Kidney capillary endothelial cell (primary cell): ENCODE measurements around the gene PRICKLE2.

ENCODE experiments used
- DNase-seq: peaks from one replicate; pipeline ENCODE4 v3.0.0-alpha.2; 2018; ENCODE audit warnings: low spot score

The PRICKLE2 gene

DNA sequence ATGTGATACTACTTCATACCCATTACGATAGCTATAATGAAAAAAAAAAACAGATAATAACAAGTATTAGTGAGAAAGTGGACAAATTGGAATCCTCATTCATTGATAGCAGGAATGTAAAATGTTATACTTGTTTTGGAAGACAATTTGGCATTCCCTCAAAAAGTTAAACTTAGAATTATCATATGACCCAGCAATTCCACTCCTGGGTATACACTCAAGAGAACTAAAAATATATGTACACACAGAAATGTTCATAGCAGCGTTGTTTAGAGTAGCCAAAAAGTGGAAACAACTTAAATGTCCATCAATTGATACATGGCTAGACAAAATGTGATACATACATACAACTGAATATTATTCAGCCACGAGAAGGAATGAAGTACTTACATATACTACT, 69.9 kb downstream of the PRICKLE2 start:
- DNase-seq, result no peak

DNA sequence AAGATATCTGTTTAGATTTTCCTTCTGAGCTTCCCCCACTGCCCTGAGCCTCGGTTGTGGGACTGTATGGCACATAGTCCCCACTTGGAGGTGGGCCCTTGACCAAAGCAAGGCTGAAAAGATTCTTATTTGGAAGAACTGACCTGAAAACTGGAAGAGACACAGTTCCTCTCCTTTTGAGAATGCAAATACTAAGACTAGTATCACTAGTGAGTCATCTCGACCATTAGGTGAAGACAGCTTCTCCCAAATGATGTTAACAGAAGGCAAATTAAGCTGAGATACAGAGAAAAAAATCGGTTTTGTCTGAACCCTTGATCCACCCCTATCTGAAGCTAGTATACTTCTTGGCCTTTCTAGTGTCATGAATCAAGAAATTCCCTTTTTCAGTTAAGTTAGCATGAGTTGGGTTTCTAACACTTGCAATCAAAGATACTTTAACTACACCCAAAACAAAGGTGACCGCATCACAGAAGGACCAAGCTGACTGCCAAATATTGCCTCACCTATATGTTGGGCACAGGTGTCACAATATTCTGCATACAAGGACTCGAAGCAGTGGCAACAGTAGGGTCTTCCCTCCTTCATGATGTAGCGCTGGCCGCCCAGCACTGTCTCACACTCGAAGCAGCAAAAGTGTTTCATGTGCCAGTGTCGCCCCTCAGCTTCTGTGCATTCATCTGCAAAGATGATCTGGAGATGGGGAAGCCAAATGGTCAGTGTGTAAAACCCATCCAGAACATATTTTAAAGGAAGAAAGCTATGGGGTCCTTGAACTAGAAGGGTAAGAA, 72.4 kb downstream of the PRICKLE2 start:
- no peak for DNase-seq

DNA sequence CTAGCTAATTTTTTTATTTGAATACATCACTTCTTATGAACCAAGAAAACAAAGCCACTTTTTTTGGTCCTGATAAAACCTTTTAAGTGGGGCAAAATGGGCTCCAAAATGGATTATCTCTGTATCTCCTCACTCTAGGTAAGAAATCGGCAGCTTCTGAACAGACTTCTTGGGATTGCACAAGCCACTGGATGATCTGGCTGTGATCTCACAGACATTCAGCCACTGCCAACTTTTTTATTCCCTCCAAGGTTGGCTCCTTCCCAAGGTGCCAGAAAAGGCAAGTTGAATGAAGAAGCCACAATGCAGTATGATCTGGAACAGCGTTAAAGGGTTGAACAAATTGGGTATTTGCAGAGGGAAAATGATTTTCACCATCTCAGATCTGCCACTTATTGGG, 73.2 kb downstream of the PRICKLE2 start:
- no peak for DNase-seq

- DNase-seq, result no peak
Observed at GRCh38 chr3:64151342-64151871, 73.9 kb downstream of the PRICKLE2 start.

DNA sequence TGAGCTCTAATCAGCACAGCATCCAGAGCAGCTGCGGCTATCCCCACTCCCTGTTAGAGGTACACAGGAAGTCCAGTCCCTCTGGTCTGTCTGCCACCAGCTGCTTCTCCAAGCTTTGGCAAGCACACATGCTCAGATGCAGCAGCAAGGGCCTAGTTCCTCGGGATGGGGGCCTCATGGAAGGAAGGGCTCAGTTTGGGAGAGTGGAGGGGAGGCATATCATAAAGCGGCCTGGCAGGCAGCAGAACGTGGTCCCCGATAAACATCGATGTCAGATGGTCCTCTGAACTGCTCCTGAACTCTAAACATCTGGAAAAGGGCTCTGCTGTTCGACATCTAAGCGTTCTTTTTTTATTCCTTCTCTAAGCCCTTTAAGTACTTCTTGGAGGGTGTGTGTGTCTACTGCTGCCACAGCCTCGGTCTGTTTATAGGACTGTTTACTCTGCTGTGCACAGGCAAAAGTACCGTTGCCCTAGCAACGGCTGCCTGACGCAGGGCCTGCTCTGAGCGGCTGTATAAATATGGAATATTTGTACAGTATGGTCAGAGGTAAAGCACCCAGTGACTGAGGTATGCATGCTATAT, 74.6 kb downstream of the PRICKLE2 start:
- DNase-seq, result no peak

GRCh38 chr3:64149886-64150285, 75.4 kb downstream of the PRICKLE2 start:
- DNase-seq, result no peak

DNA sequence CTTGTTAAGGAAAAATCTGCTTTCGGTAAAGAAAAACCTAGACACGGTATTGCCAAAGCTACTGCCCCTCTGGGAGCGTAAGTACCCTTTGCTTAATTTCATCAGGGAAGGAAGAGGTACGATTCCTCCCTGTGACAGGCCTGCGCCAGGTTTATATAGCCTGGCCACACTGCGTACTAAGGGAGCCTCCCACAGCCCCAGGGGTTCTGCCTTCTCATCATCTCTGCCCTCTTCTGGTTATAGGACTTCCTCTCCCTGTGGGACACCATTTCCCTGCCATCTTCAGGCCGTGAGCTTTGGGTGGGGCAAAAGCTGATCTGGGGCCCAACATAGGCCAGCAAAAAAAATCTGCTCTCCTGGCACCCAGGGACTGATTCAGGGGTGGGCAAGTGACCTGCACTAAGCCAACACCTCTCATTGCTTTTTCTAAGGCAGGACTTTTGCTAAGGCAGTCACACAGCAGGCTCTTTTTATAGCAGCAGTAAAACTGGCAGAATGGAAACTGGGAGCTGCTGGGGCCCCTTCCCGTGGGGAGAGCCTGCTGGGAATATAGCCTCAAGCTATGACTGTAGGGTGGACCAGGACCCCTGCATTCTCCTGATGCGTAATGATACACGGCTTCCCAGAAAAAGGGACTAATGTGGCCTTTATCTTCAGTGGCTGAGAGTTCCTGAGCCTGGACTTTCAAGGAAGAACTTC, 76.2 kb downstream of the PRICKLE2 start:
- DNase-seq, result no peak

DNA sequence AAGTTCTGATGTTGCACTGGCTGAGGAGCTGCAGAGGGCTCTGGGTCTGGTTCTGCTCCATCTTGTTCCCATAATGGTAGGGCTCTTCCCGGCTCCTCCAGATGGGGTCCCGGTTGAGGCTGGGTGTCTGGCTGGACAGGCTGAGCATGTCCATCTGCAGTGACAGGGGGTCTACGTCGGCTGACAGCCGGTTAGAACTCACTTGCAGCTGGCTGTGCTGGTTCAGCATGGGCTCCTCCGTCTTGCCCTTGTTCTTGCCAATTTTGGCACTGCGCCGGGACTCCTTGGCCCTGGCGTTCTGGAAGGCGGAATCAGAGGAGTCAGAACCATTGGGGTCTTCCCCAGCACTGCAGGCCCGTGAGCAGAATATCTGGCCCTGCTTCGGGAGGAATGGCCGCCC, 78.1 kb downstream of the PRICKLE2 start:
- no peak for DNase-seq

DNA sequence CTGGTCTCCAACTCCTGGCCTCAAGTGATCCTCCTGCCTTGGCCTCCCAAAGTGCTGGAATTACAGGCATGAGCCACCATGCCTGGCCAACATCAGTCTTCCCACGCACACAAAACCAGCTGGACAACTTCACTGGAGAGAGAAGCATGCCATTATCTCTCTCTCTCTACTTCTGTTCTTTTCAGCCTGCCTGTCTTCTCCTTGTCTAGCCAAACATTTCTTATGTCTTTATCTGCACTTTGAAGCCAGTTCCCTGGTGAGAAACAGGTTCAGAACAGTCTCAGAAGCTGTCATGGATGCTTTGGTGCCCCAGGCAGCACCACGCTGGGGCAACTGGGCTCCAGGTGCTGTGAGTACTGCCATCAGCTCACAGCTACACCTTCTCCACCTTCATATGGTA, 79.8 kb downstream of the PRICKLE2 start:
- no peak for DNase-seq

DNA sequence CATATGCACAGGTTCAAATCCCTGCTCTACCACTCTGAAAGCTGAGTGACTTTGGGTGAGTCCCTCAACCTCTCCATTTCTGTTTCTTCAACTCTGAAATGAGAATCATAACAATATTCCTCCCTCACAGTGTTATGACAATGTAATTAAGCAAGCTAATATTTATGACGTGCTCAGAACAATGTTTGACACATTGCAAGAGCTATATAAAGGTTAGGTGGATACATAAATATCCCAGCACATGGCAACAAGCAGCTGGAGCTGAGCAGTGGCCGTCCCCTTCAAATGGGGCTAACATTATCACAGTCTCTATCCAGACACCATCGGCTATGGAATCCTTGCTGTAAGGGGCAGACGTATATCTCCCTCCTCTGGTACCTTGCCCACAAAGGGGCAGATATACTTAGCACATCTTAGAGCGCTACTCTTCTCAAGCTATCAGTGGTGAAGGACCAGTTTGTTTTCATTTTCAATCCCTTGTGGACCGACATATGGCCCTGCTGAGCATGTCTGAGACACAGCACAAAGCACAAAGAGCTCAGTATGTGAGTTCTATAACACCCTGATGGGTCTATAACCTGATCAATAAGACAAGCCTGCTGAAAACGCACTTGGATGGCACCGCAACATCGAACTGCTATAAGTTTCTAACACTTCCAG, 80.9 kb downstream of the PRICKLE2 start:
- DNase-seq, result no peak

GRCh38 chr3:64143409-64144130, 81.7 kb downstream of the PRICKLE2 start:
- peak; percentile 9 for DNase-seq

DNA sequence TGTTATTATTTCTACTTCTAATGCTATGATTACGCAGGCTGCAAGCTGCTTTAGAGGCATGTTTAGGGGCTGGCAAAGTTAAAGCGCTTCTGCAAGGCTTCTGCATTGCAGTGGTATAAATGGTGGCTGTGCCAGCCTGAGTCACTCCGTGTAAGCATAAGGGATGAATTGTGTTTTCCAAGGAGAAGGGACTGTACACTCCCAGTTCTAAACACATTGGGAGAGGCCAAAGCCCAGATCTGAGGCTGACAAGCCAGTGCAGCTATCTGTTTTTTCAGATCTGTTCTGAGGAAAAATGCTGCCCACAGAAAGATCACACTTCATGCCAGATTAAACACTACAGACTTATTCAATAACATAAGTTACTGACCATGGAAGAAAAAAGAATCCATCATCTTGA, 83.8 kb downstream of the PRICKLE2 start:
- DNase-seq, result no peak

DNA sequence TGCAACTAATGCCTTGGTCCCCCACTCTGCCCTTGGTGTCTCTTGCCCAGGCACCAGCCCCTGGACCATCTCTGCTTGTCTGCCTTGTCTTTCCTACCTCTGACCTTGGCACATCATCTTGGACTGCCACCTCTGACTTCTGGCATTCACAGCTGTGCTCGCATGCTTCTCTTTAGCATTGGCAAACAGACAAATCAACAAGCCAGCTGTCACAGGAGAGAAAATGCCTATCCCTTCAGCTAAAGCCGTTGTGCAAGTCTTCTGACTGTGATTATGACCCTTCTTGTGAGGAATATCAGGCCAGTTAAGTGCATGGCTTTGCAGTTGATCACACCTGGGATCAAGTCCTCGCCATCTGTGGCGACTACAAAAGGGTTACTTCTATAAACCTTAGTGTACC, 84.6 kb downstream of the PRICKLE2 start:
- DNase-seq, result no peak

GRCh38 chr3:64138656-64139375, 86.5 kb downstream of the PRICKLE2 start:
- no peak for DNase-seq

DNA sequence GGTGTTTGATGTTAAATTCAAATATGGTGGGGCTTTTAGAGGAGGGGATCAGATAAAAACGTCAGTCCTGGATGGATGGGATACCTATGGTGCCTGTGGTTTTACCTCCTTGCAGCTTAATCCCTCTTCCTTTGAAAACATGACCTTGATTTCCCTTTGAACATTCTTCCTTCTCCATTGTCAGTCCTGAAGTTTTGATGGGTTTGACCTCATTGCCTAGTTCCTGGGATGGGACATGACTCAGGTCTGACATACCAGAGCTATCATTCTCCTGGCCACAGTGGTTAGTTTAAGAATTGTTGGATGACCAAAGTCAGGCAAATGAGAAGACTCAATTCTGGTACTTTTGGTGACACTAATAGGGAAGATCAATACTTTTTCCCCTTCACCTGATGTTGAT, 87.2 kb downstream of the PRICKLE2 start:
- no peak for DNase-seq

DNA sequence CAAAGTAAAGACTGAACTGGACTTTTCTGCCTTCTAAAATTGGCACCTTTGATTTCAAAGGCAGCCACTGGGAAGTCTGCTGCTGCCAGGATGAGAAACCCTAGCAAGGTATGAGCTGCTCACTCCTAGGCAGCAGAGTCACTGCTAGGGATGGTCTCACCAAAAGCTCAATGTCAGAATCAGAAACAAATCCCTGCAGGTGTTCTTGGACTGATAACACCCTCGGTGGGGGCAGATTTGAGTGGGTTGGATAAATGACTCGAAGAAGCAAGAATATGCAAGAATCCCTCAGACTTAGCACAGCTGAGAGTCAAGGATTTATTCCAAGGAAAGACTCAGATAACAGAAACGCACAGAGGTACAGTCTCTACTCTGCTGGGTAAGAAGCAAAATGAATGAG, 90.4 kb downstream of the PRICKLE2 start:
- DNase-seq, result no peak

DNA sequence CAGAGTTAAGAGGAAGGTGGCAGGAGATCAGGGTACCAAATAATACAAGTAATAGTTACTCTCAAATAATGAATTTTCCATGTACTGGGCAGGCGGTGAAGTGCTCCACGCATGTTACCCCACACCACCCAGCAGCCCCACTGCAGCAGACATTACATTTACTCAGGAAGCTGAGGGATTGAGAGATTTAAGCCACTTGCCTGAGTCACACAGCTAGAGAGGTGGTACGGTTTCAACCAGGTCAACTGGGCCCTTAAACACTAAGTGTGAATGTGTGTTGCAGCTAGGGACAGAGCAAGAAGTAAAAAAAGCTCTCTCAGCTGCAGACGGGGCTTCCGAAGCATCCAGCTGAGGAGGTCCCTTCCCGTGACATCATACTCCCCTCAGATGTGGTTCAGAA, 91.3 kb downstream of the PRICKLE2 start:
- DNase-seq, result no peak

GRCh38 chr3:64133272-64133671, 92.0 kb downstream of the PRICKLE2 start:
- DNase-seq, result no peak

DNA sequence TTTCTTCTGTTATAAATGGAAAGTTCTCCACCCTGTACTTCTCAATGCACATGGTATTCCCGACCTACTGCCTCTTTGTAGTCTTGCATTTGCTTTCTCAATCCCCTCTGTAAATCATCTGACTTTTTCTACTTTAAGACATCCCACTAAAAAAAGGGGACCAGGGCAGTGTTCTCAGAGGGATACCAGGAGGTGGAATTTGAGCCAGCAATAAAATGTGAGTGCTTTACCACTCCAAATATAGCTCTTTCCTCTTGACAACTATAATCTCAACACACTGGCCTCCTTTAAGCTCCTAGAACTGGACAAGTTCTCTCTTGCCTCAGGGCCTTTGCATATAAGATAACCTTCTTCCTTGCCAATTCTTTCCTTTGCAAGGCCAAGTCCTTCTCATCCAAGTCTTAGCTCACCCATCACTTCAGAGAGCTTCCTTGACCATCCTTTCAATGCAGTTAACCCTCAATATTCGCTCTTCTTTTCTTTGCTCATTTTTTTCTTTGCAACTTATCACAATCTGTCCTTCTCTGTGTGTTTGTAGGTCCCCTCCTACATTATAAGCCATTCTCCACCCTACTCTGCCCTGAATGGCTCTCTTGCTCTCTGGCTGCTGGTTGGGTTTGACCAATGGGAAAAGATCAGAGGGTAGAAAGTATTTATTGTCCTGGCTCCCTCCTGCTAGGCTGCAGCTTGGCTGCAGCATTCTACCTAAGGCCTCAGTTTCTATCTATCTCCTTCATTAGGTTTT, 93.4 kb downstream of the PRICKLE2 start:
- DNase-seq, result no peak

DNA sequence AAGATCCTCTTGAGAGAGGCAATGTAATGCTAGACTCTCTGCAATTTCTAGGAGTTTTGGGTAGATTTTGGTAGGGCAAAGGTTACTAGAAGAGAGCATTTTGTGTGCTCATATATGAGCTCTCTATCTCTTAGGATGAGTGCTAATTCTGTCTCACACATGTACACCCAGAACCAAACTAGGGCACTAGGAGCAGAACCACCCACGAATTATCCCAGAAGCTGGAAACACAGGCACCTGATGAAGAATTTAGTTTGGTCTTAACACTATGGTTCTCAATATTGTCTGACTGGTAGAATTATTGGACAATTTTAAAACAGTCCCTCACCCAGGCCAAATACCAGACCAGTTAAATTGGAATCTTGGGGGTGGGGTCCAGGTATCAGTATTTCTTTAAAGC, 94.8 kb downstream of the PRICKLE2 start:
- no peak for DNase-seq

DNA sequence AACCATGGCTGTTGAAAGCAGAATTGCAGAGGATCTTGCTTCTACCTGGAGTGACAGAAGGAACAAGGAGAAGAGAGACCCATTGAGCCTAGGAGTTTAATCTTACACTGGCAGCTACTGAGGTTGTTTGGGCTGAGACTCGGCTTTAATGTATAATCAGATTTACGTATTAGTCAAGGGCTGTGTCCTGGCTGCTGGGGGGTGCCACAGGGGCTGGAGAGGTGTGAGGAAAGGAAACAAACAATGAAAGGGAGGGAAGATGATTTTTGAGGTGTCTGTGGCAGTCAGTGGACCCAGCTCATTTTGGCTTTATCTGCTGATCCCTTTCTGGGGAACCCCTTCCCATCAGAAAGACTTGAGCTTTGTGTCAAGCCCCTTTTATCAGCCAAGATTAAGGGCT, 95.7 kb downstream of the PRICKLE2 start:
- DNase-seq, result no peak
